Hematopoietic multipotent progenitor cell treated with erythropoietin and hydrocortisone succinate and interleukin-3 and kit ligand, for 4 days (in vitro differentiated cells): Measurements from ENCODE around the gene ZMYM4.
"Not testable (repeated sequence)": the region's sequence is repeated elsewhere in the genome, so short reads cannot be mapped to it uniquely, and the experiment has no call there.

Experiments
- DNase-seq: peaks from one replicate; pipeline ENCODE4 v3.0.0-alpha.2; 2015

ZMYM4 gene

DNA sequence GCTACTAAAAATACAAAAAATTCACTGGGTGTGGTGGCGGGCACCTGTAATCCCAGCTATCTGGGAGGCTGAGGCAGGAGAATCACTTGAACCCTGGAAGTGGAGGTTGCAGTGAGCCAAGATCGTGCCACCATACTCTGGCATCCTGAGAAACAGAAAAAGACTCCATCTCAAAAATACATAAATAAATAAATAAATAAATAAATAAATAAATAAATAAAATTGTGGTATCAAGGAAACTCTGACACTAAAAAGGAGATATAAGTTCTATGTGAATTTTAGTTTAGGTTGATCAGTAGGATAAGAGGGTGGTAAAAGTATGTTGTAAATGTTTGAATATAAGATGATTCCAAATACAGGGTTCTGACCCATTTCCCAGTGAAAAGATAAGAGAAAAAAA, 63.1 kb downstream of the ZMYM4 start:
- not testable (repeated sequence) for DNase-seq

DNA sequence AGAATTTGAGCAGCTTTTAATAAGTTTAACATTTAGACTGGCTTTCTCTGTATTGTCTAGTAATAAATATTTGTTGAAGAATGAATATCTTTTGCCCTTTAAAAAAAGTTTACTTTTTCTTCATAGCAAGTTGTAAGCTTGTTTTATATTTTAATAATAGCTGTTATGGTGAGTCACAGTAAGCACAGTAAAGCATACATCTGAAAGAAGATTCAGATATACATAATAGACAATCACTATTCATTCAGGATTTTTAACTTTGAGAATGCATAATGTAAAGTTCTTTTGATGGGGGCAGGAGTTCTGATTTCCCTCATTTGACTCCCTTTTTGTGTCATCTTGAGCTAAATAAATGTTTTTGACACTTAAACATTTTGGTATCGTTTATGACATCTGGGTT, 66.0 kb downstream of the ZMYM4 start:
- DNase-seq = no peak

DNA sequence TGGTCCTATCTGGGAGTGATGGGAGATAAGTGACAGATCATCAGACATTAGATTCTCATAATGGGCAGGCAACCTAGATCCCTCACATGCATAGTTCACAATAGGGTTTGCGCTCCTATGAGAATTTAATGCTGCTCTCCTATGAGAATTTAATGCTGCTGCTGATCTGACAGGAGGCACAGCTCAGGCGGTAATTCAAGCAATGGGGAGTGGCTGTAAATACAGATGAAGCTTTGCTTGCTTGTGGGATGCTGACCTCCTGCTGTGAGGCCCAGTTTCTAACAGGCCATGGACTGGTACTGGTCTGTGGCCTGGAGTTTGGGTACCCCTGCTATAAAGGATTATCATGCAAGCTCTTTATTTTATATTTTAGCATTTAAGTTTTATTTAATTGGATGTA, 72.0 kb downstream of the ZMYM4 start:
- DNase-seq = no peak

DNA sequence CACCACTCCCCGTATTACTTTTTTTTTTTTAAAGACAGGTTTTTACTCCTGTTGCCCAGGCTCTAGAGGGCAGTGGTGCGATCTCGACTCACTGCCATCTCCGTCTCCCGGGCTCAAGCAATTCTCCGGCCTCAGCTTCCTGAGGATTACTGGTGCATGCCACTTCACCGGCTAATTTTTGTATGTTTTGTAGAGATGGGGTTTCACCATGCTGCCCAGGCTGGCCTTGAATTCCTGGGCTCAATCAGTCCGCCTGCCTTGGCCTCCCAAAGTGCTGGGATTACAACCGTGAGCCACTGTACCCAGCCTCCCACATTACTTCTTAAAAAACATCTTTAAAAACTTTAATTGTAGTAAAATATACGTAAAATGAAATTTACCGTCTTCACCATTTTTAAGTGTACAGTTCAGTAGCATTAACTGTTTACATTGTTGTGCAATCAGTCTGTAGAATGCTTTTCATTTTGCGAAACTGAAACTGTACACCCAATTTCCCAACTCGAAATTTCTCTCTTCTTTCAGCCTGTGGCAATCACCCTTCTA, 77.0 kb downstream of the ZMYM4 start:
- peak; percentile 39 for DNase-seq

DNA sequence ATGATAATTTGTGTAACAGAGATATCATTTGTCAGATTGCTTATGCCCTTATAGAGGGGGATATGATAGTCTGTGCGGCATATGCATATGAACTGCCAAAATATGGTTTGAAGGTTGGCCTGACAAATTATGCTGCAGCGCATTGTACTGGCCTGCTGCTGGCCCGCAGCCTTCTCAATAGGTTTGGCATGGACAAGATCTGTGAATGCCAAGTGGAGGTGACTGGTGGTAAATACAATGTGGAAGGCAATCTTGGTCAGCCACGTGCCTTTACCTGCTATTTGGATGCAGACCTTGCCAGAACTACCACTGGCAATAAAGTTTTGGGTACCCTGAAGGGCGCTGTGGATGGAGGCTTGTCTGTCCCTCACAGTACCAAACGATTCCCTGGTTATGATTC, 82.4 kb downstream of the ZMYM4 start:
- no peak for DNase-seq

DNA sequence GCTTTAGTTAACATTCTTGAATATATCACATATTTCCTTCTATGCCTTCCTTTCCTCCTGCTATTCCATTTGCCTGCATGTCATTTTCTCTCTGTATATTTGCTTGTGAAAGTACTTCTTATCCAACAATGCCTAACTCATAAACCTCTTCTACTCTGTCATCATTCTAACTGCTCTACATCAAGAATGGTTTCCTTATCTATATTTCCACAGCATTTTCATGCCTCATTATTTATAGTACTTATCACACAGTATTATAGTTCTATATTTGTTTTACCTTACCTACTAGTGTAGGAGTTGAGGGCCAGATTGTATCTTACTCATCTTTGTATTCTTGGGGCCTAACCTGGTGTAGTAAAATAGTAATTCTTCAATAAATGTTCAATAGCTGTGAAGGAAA, 91.5 kb downstream of the ZMYM4 start:
- DNase-seq = no peak

DNA sequence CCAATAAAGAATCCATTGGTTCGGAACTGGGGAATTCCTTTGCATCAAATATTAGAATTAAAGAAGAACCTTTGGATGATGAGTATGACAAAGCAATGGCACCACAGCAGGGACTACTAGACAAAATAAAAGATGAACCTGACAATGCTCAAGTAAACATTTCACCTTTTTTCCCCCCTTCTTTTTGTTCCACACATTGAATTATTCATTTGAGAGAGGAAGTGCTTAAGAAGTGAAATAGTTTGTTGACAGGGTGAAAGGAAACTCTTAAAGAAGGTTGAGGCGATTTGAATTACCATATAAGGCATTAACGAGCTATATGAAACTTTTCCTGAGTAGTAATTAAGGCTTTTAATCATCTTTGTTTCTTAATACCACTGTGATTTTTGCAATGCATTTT, 93.1 kb downstream of the ZMYM4 start:
- DNase-seq = no peak

DNA sequence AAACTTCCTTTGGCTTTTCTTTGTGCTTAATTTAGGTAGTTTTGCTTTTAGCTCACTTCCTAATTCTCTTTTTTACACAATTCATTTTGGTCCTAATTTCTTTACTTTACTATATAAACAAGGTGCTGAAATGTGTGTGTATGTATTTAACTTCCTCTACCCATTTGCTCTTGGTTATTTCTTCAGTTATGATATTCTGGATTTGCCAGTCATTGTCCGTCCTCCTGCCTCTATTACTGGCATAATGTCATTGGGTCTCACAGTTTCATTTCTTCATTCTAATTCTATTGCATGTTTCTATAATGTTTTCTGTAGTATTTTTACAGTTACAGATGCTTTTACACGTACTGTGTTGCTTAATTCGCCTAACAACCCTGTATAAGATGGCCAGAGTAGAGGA, 96.2 kb downstream of the ZMYM4 start:
- DNase-seq = no peak

DNA sequence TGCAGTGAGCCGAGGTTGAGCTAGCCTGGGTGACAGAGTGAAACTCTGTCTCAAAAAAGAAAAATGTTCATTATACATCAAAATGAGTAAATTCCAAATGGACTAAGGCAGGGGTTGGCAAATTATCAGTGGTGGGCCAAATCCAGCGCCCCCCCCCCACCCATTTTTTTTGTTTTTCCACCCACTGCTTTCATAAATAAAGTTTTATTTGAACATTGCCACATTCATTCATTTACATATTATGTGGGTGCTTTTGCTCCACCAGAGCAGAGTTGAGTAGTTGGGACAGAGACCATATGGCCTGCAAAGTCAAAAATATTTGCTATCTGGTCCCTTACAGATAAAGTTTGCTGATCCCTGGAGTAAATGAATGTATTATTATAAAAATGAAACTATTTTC, 99.4 kb downstream of the ZMYM4 start:
- DNase-seq = no peak

DNA sequence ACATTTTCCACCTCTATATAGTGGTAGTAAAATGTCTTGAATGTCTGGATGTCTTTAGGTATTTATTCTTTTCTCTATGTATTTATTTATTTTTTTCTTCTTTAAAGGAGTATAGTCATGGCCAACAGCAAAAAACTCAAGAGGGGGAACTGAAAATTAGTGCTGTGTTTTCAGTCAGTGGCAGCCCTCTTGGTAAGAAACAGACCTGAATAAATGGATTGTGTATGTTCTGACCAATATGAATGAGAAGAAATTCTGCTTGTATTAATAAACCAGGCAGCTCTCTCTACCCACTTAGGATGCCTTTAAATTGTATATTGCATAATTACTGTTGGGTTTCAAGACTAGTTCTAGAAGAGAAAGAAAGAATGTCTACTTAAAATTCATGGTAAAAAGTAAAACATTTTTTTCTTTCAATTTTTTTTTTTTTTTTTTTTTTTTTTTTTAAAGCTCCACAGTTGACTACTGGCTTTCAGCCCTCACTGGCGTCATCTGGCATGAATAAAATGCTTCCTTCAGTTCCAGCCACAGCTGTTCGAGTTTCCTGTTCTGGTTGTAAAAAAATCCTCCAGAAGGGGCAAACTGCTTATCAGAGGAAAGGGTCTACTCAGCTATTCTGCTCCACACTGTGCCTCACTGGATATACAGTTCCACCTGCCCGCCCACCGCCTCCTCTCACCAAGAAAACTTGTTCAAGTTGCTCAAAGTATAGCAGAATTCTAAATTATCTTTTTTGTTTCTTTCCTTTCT, 101.6 kb downstream of the ZMYM4 start:
- DNase-seq = peak; percentile 88

DNA sequence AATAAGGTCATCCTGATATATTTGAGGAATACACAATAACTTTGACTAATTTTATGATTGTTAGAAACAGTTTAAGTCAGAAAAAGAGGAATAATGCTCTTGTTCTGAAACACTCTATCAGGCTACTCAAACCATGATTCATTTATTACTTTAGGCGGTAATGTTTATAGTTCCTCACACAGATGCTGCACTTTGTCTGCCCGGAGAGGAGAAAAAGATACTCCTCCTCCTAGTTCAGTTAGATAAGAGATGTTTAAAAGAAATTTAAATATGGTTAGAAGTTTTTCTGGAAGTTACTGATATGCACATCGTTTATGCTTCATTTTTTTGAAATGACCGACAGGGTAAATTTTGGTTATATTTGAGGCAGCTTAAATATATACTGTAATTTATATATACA, 103.0 kb downstream of the ZMYM4 start:
- peak; percentile 70 for DNase-seq

DNA sequence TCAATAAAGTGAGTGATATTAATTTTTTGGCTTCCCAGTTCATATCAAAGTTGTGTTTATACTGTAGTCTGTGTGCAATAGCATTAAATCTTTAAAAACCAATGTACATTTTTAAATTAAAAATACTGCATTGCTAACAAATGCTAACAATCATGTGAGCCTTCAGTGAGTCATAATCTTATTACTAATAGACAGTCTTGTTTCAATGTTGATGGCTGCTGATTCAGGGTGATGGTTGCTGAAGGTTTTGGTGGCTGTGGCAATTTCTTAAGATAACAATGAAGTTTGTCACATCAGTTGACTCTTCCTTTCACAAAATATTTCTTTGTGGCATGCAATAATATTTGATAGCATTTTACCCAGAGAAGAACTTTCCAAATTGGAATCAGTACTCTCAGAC, 109.0 kb downstream of the ZMYM4 start:
- DNase-seq = no peak

DNA sequence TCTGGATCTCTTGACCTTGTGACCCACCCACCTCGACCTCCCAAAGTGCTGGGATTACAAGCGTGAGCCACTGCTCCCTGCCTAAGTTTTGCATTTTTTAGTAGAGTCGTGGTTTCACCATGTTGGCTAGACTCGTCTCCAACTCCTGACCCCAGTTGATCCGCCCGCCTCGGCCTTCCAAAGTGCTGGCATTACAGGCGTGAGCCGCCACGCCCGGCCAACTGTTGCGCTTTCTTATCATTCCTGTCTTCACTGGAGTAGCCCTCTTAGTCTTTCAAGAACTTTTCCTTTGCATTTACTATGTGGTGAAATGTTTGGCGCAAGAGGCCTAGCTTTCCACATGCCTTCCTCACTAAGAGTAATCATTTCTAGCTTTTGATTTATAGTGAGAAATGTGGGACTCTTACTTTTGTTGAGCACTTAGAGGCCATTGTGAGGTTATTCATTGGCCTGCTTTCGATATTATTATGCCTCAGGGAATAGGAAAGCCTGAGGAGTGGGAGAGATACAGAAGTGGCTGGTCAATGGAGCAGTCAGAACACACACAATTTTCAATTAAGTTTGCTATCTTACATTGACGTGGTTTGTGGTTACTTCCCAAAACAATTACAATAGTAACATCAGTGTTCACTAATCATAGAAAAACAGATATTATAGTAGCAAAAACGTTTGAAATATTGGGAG, 111.0 kb downstream of the ZMYM4 start:
- peak; percentile 26 for DNase-seq

DNA sequence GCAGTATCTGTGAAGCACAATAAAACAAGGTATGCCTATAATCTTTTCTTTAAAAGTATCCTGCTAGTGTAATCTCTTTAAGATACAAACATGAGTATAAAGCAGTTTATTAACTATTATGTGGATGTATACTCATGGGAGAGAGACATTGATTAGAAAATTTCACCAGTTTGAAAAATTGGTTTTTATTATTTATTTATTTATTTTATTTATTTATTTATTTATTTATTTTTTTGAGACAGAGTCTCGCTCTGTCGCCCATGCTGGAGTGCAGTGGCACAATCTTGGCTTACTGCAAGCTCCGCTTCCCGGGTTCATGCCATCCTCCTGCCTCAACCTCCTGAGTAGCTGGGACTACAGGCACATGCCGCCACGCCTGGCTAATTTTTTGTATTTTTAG, 111.6 kb downstream of the ZMYM4 start:
- not testable (repeated sequence) for DNase-seq

DNA sequence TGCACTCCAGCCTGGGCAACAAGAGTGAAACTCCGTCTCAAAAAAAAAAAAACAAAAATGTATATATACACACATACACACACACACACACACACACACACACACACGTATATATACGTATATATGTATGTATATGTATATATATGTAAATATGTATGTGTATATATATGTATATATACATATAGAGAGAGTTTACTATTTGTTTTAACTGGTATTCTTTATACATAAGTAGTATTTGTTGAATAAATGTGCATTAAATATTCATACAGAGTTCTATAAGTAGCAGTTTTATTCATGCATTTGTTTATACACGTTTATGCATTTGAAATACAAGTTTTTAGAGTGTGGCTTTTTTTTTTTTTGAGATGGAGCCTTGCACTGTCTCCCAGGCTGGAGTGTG, 113.6 kb downstream of the ZMYM4 start:
- DNase-seq = no peak

DNA sequence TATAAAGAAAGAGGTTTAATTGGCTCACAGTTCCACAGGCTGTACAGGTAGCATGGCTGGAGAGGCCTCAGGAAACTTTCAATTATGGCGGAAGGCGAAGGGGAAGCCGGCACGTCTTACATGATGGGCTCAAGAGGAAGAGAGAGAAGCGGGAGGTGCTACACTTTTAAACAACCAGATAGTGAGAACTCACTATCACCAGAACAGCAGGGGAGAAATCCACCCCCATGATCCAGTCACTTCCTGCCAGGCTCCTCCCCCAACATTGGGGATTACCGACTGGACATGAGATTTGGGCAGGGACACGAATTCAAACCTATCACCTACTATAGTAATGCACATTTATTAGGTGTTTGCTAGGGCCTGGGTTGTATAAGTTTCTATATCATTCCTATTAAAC, 117.8 kb downstream of the ZMYM4 start:
- DNase-seq = no peak

DNA sequence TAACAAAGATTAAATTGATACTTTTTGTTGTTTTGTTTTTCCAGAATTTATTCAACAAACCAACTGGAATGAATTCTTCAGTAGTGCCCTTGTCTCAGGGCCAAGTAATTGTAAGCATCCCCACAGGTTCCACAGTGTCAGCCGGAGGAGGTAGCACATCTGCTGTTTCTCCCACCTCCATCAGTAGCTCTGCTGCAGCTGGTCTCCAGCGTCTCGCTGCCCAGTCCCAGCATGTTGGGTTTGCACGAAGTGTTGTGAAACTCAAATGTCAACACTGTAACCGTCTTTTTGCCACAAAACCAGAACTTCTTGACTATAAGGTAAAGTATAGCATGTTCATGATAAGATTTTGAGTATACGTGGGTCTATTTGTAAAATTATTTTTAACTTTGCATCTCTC, 118.5 kb downstream of the ZMYM4 start:
- peak; percentile 50 for DNase-seq

DNA sequence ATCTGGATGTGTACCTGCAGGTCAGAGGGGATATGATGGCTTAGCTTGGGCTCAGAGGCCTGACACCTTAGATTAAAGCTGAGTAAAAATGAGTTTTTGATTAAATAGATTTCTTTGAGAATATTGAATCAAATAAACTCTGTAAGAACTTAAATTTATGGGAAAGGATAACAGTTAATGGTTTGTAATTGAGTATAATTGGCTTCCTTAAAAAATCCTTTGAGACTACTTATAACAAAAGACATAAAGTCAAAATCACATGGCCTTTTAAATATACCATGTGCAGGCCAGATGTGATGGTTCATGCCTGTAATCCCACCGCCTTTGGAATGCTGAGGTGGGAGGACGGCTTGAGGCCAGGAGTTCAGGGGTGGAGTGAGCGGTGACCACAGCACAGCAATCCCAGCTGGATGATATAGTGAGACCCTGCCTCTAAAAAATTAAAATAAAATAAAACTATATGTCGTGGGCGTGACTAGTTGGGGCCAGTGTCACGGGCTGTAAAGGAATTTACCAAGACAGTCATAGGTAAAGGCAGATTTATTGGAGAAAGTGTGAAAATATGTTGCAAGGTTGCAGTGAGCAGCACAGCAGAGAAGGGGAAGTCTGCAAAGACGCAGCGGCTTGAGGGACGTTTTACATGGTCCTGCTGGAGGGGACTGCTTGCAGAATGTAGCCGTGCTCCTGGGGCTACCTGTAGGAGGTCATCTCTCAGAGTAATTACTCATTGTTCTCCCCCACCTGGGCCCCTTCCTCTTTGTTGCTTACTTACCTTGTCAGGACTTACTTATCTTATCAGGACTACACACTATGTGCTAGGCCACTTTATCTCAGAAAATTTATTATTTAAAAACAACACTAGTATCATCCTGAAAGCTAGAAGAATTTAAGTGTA, 122.3 kb downstream of the ZMYM4 start:
- no peak for DNase-seq

DNA sequence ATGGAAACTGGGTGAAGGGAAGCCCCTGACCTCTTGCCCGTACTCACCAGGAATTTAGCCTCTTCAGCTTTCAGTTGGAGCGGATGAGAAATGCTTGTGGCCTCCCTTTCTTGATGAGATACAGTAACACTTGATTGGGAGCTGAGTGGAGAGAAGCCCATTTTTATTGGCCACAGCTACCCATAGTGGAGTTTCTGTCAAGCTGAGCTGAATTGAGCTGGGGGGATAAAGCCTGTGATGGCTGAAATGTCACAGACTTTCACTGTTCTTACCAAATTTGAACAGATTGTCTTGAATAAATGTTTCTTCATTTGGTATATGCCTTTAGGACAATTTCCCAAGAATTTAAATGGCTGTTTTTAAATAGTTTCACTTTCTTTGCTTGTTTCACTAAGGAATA, 125.9 kb downstream of the ZMYM4 start:
- no peak for DNase-seq

DNA sequence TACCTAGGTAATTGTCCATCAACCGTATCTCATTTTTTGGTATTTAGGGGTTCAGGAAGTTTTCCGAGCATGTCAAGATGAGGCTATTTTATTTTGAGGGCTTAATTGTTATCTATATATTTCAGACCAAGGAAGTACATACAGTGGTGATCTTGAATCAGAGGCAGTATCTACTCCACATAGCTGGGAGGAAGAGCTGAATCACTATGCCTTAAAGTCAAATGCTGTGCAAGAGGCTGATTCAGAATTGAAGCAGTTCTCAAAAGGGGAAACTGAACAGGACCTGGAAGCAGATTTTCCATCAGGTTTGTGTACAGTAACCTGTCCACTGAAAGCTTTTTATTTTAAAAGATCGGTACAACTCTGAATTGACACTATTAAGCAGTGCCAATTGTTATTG, 130.2 kb downstream of the ZMYM4 start:
- DNase-seq = peak; percentile 46

DNA sequence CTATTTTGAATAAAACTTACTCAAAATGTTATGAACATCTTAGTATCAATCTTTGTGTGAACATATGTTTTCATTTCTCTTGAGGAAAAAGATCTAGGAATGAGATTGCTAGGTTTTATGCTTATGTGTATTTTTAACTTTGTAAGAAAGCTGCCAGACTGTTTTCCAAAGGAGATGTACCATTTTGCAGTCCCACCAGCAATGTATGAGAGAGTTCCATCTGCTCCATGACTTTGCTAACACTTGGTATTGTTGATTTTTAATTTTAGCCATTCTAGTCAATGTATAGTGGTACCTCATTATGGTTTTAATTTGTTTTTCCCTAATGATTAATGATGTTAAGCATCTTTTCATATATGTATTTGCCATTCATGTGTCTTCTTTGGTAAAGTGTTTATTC, 132.5 kb downstream of the ZMYM4 start:
- DNase-seq = no peak

DNA sequence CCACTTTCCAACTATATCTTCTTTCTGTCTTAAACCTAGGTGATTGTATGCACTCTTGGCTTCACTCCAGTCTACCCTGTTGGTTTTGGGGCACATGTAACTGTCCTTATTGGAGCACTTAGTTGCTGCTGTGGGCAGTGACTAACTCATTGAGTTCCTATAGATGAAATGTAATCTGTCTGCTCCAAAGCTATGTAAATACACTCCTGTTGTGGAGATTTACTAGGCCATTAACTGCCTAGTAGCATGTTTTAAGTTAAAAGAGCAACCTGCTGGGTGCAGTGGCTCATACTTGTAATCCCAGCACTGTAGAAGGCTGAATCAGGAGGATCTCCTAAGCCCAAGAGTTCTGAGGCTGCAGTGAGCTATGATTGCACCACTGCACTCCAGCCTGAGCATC, 137.6 kb downstream of the ZMYM4 start:
- DNase-seq = no peak

DNA sequence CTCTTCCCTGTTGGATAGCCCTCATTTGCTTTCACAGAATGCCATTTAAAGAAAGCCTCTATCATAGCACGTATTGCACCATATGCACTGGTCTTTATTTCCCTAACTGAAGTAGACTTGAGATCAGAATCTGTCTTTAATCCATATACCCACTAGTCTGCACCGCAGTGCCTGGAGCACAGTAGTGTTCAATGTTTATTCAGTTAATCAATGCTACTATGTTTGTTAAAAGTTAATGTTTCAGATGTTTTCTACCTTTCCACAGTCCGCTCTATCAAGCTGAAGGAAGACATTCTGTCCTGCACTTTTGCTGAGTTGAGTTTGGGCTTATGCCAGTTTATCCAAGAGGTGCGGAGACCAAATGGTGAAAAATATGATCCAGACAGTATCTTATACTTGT, 139.2 kb downstream of the ZMYM4 start:
- no peak for DNase-seq

DNA sequence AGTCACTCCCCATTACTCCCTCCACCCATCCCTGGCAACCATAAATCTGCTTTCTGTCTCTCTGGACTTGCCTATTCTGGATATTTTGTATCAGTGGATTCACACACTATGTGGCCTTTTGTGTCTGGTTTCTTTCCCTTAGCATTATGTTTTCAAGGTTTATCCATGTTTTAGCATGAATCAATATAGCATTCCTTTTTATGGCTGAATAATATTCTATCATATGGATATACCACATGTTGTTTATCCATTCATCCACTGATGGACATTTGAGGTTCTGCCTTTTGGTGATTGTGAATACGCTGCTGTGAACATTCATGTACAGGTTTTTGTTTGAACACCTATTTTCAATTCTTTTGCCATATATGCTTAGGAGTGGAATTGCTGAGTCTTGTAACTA, 140.4 kb downstream of the ZMYM4 start:
- no peak for DNase-seq
